Fibroblast of lung (primary cell): ENCODE measurements around the gene PLA2G5. TPM values are rescaled to one million over a fixed set of nuclear protein-coding genes. Genes with fewer than 3 reads are reported as not detected.

Experiments
- DNase-seq, 2 donors: peaks; one replicate each; pipeline versions ENCODE4 v3.0.0 to v3.0.0-alpha.2; 2010; ENCODE audit warnings: low read depth in 2 of 2
- H2AFZ ChIP-seq: 2 replicates; pipeline ENCODE4 v1.5.1; 2012; ENCODE audit warnings: low read length, control low read depth, inconsistent platforms
- H3K27ac ChIP-seq: 2 replicates; pipeline ENCODE4 v1.5.1; 2011; ENCODE audit warnings: low read length, control low read depth; ENCODE audit not compliant: insufficient read depth
- H3K27me3 ChIP-seq: 2 replicates; pipeline ENCODE4 v1.5.1; 2011; ENCODE audit warnings: mild to moderate bottlenecking, low read length; ENCODE audit not compliant: control insufficient read depth, insufficient read depth
- H3K36me3 ChIP-seq: 2 replicates; pipeline ENCODE4 v1.5.1; 2011; ENCODE audit warnings: low read length; ENCODE audit not compliant: control insufficient read depth, insufficient read depth
- H3K4me1 ChIP-seq: 2 replicates; pipeline ENCODE4 v1.5.1; 2011; ENCODE audit warnings: low read length; ENCODE audit not compliant: control insufficient read depth, insufficient read depth; ENCODE audit errors: extremely low read depth
- H3K4me2 ChIP-seq: 2 replicates; pipeline ENCODE4 v1.5.1; 2011; ENCODE audit warnings: low read length, control low read depth; ENCODE audit not compliant: insufficient read depth; ENCODE audit errors: extremely low read depth
- H3K4me3 ChIP-seq, 4 experiments: fragments of 200-600 bp in 1 of 4; sonication (generic) in 1 of 4; replicated peaks in 1 of 4; 2 replicates each; pipeline ENCODE4 v1.5.1; 2011 to 2016; ENCODE audit warnings: low read length in 4 of 4, low read depth in 3 of 4, mild to moderate bottlenecking in 3 of 4, control low read depth in 2 of 4, inconsistent platforms in 1 of 4, mixed read lengths in 1 of 4; ENCODE audit not compliant: insufficient read depth in 1 of 4; ENCODE audit errors: control extremely low read depth in 1 of 4
- H3K79me2 ChIP-seq: 2 replicates; pipeline ENCODE4 v1.5.1; 2012; ENCODE audit warnings: mild to moderate bottlenecking, low read length, inconsistent platforms; ENCODE audit not compliant: control insufficient read depth, insufficient read depth
- H3K9ac ChIP-seq: 2 replicates; pipeline ENCODE4 v1.5.1; 2011; ENCODE audit warnings: mild to moderate bottlenecking, low read length, control low read depth; ENCODE audit not compliant: insufficient read depth
- H3K9me3 ChIP-seq: 2 replicates; pipeline ENCODE4 v1.5.1; 2012; ENCODE audit warnings: low read depth, low read length; ENCODE audit not compliant: control insufficient read depth, insufficient read depth
- H4K20me1 ChIP-seq: 2 replicates; pipeline ENCODE4 v1.5.1; 2011; ENCODE audit warnings: low read length; ENCODE audit not compliant: control insufficient read depth, insufficient read depth; ENCODE audit errors: extremely low read depth
- CTCF ChIP-seq, 2 donors: IDR thresholded peaks in 1 of 2; conservative IDR thresholded peaks in 1 of 2; 1 replicate in 1 of 2; 2 replicates in 1 of 2; pipeline ENCODE4 v1.5.1; 2011 to 2012; ENCODE audit warnings: low read length in 2 of 2, control low read depth in 1 of 2, inconsistent platforms in 1 of 2, low read depth in 1 of 2, mild to moderate bottlenecking in 1 of 2
- EZH2 ChIP-seq: IDR thresholded peaks from 2 replicates; pipeline ENCODE4 v1.5.1; 2012; ENCODE audit warnings: low read length, control low read depth, mild to moderate bottlenecking; ENCODE audit errors: missing control alignments
- polyA plus RNA-seq, 2 donors: library from polyadenylated mRNA; depleted of rRNA in 1 of 2; stranded (reverse) in 1 of 2; unstranded in 1 of 2; fragments of >200 nt; gene quantifications; 2 replicates each; pipeline ENCODE4 v1.2.1, GENCODE V29; 2011 to 2012; ENCODE audit warnings: missing spikeins in 1 of 2
- total RNA-seq: library from RNA; depleted of rRNA; stranded (reverse); fragments of >200 nt; gene quantifications from 2 replicates; pipeline ENCODE4 v1.2.1, GENCODE V29; 2014

The PLA2G5 gene
- total and polyA plus RNA-seq, 2 donors (not counting 1 experiment from before 2014, with no cell fraction given): 1.1 to 27.4 TPM

GRCh38 chr1:20074055-20074724 is 4.2 kb downstream of the PLA2G5 start:
- H3K27me3 ChIP-seq: no peaks in the 10 kb centered on the region
- H3K36me3 ChIP-seq: no peaks in the 10 kb centered on the region
- no peaks in the 10 kb centered on the region for H3K79me2 ChIP-seq
- H3K4me2 ChIP-seq: no peak overlapping the region
- H3K9ac ChIP-seq: no peak overlapping the region
- H3K4me3 ChIP-seq: no peak overlapping the region
- no peaks in the 10 kb centered on the region for H4K20me1 ChIP-seq
- no peak overlapping the region for H2AFZ ChIP-seq
- DNase-seq: no peak
- TF ChIP-seq EZH2 (no peak), CTCF (conservative IDR thresholded peaks at IDR 0.05 in 1 of 2, IDR thresholded peaks at IDR 0.05 in 1 of 2; ENCODE audit: low read depth in 1 of 2, low read length in 2 of 2) (no peak)
- peaks cover 2% of the 10 kb centered on the region for H3K4me1 ChIP-seq
- H3K9me3 ChIP-seq: no peaks in the 10 kb centered on the region
- no peak overlapping the region for H3K27ac ChIP-seq

GRCh38 chr1:20074725-20075171 is 4.8 kb downstream of the PLA2G5 start:
- Histone ChIP-seq H3K36me3 (no peaks in the 10 kb centered on the region), H3K4me3 (no peak overlapping the region), H3K9ac (no peak overlapping the region), H2AFZ (no peak overlapping the region), H3K4me1 (peaks cover 2% of the 10 kb centered on the region), H3K79me2 (no peaks in the 10 kb centered on the region), H3K4me2 (no peak overlapping the region), H3K9me3 (no peaks in the 10 kb centered on the region), H3K27me3 (no peaks in the 10 kb centered on the region), H4K20me1 (no peaks in the 10 kb centered on the region), H3K27ac (no peak overlapping the region)
- DNase-seq: no peak
- TF ChIP-seq CTCF (conservative IDR thresholded peaks at IDR 0.05 in 1 of 2, IDR thresholded peaks at IDR 0.05 in 1 of 2; ENCODE audit: low read depth in 1 of 2, low read length in 2 of 2) (no peak), EZH2 (no peak)

DNA sequence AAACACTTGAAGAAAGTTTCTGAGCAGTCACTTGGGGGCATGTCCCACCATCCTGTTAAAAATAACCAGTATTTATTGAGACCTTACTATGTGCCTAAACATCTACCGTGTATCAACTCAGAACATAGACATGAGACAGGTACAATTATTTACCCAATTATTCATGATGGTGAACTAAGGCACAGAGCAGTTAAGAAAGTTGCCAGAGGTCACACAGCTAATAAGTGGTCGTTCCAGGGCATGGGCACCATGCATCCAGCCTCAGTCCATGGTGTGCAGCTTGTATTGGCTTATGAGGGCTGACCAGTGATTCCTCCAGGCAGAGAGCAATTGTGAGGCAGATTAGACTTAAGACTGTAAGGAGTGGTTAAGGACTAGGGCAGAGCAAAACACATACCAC is 5.4 kb downstream of the PLA2G5 start:
- Histone ChIP-seq H3K4me2 (no peak overlapping the region), H2AFZ (no peak overlapping the region), H3K79me2 (no peaks in the 10 kb centered on the region), H3K4me3 (no peak overlapping the region), H3K4me1 (no peaks in the 10 kb centered on the region), H3K27me3 (no peaks in the 10 kb centered on the region), H3K36me3 (no peaks in the 10 kb centered on the region), H3K9ac (no peak overlapping the region), H3K27ac (no peak overlapping the region), H3K9me3 (no peaks in the 10 kb centered on the region), H4K20me1 (no peaks in the 10 kb centered on the region)
- DNase-seq: no peak
- no peak for TF ChIP-seq CTCF (conservative IDR thresholded peaks at IDR 0.05 in 1 of 2, IDR thresholded peaks at IDR 0.05 in 1 of 2; ENCODE audit: low read depth in 1 of 2, low read length in 2 of 2)
- no peak for TF ChIP-seq EZH2
